GM19099 (cell line): ENCODE data around the gene FAM78A.
A peak's percentile ranks its signal among the peaks of the same experiment; 100 is the strongest.

Source experiments
- POLR2A ChIP-seq: IDR thresholded peaks from 3 replicates; pipeline ENCODE4 v1.6.1; 2011; ENCODE audit warnings: low read depth; ENCODE audit not compliant: insufficient read length; ENCODE audit errors: extremely low read depth

FAM78A gene

DNA sequence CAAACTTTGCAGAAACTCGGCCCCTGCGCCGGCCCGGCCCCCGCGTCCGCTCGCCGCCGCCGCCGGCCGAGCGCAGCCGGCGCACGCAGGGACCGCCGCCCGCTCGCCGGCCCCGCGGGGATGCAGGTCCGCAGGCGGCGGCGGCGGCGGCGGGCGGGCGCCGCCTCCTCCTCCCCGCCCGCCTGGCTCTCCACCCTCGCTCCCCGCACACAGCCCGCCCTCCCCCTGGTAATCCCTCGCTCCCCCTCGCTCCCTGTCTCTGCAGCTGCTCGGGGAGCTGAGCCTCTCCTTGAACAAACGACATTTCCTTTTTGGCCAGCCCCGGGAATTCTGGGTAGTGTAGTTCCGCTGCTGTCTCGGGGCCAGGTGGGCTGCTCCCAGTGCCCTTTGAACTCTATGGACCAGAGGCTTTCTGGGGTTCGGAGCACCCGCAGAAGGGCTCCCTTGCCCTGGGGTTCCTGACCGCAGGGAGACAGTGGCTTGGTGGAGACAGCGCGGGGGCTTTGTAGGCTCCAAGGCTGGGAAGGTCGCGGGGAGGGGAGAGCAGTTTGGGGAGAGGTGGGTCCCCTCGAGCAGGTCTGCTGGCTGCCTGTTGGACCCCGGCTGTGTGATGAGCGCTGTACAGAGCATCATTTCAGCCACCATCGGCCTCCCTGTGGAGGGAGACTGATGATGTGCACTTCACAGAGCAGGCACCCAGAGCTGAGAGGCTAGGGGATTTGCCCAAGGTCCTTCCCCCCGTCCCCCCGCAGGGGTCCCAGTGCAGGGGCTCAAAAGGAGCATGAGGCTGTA is 1.8 kb upstream of the FAM78A start:
- TF ChIP-seq POLR2A, result no peak

DNA sequence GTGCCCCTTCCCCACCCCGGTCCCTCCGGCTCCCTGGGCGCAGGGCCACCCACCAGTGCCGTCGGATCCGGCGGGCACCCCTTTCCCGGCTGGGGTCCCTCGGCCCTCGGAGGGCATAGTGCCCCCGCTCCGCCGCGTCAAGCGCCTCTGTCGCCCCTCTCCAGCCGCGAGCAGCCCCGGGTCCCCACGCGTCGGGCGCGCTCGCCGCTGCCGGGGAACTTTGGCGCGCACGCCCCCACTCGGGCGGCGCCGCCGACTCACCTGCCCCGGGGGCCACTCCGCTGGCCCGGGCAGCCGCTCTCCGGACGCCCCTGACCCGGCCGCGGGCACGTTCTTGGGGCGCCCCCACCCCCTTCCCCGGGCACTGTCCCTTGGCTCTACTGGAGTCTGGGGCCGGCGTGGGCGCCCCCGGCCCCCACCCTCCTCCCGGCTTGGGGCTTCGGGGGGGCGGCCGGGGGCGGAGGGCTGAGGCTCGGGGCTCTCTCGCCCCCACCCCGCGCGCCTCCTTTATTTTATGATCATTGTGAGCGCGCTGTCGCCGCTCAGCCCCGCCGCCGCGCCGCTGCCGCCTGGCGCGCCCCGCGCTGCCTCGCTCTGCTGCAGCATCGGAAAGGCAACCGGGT is 1.1 kb upstream of the FAM78A start:
- TF ChIP-seq POLR2A, result no peak

DNA sequence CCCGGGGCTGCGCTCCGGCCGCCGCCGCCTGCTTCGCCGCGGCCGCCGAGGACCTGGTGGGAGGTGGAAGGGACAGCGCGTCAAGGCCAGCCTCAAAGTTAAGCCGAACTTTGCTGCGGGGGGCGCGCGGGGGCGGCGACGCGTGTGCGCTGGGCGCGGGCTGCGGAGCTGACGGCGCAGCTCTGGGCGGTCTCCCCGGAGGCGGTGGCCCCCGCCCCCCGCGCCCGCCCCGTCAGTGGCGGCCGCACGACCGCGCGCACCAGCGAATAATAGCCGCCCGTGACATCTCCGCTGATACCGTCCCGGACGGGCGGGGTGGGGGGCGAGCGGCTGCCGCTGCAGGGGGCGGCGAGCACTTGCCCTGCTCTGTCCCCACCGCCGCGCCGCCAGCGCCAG is 579 bp upstream of the FAM78A start:
- TF ChIP-seq POLR2A, result no peak

DNA sequence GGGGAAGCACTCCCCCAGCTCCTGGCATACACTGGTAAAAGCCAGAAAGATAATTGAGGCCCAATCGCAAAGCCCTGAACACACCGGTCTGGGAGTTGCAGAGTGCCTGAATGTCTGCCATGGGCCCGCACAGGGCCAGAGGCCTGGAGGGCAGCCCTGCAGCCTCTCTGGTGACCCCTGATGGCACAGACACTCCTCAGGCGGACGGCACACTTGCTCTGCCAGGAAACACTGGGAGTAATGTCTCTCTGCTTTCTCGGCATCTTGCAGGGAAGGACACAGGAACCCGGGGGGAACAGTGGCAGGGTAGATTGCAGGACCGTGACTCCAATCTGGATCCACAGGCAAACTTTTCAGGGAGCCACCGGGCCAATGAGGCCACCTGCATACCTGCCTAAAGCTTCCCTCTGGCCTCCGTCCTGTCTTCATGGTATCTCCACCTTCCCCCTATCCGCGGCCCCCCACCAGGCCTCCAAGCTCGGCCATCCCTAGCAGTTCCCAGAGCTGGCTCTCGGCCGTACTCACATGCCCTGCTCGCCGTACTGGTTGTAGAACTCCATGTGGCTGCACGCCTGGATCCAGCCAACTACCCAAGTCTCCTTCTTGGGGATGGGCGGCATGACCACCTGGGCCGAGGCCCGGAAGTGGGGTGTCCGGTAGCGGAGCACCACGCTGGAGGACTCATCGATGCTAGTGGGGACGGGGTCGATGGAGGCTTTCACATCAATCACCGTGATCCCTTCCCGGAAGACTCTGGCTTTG is 797 bp downstream of the FAM78A start:
- no peak for TF ChIP-seq POLR2A

DNA sequence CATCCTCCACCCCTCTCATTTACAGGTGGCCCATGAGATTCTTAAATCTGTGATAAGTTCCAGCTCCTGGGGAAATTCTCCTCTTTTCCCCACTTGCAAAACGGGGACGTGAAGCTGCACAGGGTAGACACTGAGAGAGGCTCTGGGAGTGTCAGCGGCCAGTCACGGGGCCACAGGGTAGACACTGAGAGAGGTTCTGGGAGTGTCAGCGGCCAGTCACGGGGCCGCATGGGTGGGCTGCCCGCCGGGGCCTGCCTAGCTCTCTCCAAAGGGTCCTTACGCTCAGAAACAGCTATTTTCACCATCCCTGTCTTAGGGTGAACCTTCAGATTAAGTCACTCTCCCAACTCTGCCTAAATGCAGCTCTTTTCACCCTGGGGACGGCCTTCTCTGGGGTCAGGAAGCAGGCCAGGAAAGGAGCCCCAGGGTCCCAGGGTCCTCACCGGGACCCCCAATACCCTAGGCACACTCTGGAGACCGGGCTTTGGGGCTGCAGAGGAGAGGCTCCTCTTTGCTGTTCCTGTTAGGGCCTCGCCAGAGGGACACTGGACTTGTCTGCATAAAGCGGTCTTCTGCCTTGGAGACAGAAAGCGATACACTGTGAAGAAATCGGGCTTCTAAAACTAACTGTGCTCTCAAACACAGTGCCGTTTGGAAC is 1.5 kb downstream of the FAM78A start:
- peak; percentile 63 for TF ChIP-seq POLR2A

DNA sequence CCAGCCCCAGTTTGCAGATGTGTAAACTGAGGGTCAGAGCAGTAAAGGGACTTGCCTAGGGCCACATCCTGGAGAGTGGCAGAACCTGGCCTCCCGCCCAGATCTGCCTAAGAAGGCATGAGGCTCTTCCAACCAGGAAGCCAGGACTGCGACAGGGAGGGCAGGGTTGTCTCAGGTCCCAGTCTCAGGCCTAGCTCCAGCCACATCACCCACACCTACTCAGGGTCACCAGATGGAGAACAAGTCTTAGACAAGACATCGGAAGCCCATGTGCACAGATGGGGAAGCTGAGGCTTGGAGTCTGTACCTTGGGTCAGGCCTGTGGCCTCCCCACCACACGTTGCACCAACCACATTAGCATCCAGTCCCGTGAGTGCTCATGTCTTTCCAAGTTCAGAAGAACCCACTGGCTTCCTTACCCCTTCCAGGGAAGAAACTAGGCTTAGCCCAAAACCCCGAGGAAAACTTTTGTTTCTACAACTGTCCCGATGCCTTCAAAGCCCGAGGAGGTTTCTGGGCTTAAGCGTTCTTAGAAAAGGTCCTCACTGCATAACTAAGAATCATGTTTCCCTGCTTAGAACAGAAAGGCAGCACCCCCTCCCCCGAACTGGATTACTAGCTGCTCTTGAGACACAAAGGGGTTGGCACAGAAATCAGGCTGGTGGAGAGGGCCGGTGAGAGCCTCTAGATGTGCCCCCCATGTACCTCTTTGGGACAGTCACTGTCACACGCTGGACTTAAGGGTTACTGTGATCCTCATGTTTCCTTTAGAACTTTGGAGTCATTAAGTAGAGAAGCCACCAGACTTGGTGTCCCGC is 2.2 kb downstream of the FAM78A start:
- TF ChIP-seq POLR2A, result no peak

DNA sequence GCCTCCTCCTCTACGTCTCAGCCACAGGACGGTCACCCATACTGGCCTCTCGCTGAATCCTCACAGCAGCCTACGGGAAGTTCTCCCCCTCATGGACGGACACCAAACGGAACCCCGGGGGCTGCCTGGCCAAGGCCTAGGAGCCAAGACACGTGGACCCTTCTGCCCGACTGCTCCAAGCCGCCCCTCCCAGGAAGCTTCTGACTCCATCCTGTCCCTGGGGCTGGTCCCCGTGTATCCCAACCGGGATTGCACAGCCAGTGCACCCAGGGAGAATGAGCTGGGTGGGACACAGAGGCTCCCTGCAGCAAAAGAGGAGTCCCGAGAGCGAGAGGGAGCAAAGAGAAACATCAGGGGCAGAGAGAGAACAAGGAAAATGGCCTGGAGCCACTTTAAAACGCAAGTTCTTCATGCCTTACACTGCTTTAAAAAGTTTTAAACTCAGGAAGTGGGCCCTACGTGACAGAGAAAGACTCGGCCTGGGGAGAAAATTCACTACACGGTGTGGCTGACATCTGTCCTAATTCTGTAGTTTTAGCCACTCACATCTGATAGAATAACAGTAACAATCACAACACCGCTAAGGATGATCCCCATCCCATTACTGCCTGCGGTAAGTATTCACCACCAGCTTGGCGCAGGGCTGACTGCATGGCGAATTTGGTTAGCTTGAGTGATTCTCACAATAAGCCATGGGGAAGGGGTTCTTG is 3.0 kb downstream of the FAM78A start:
- no peak for TF ChIP-seq POLR2A

DNA sequence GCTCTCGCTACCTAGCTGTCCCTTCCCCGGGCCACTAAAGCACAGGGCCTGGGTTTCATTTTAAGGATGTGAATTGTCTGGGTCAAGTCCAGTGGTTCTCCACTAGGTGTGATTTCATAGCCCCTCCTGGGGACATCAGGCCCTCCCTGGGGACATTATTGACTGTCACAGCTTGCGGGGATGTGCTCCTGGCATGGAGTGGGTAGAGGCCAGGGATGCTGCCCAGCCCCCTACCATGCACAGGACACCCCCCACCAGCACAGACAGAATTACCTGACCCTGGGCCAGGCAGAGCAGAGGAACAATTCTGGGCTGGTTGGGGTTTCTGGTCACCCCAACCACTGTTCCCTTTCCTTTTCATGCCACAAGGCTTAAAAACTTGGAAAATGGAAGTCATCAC is 4.1 kb downstream of the FAM78A start:
- no peak for TF ChIP-seq POLR2A

DNA sequence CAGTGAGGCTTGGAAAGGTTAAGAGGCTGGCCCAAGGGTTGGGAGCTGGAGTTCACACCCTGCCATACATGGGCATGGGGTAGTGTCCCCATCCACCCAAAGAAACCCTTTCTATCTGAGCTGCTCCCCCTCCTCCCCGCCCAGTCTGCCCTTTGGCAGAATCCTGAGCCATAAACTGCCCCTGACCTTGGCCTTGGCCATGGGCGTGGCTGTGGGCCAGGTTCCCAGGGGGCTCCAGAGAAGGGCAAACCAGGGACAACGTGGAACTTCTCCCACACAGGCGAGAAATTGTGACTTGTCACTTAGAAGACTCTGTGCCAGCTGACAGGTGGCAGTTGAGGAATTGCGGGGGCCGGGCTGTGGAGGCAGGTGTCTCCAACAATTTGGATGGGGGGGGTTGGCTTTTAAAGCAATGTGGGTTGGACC is 4.8 kb downstream of the FAM78A start:
- TF ChIP-seq POLR2A, result no peak

DNA sequence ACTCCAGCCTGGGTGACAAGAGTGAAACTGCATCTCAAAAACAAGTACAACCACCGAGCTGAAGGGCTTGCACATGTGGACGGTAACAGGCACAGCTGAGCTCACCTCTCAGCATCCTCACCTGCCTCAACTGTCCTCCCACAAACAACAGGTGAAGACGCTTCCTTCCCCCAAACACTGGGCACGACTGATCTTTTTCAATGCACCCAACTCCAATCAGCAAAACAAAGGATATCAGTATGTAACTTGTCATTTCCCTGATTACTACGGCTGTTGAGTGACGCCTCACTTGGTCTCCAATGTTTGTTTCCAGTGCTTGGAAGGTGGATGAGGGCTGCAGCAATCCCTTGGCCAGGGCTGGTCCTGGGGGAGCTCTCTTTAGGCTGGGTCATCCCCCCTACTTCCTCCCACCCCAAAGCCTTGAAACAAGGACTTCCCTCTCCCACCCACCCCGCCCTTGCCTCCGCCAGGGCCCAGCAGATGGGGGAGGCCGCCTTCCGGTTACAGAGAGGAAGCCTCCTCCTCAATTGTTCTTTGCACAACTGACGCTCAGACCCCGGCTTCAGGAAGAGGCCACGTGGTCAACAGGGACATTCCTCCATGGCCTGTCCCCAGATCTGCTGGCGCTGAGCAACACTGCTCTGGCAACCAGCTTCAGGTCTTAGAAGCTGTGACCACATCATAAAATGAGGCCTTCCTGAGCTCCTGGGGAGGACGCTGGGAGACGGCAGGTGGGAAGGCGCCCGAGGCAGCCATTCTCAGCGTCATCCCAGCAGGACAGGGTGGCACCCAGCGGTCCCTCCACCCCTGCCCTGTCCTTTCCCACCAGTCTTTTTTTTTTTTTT is 5.9 kb downstream of the FAM78A start:
- TF ChIP-seq POLR2A, result peak; percentile 18

DNA sequence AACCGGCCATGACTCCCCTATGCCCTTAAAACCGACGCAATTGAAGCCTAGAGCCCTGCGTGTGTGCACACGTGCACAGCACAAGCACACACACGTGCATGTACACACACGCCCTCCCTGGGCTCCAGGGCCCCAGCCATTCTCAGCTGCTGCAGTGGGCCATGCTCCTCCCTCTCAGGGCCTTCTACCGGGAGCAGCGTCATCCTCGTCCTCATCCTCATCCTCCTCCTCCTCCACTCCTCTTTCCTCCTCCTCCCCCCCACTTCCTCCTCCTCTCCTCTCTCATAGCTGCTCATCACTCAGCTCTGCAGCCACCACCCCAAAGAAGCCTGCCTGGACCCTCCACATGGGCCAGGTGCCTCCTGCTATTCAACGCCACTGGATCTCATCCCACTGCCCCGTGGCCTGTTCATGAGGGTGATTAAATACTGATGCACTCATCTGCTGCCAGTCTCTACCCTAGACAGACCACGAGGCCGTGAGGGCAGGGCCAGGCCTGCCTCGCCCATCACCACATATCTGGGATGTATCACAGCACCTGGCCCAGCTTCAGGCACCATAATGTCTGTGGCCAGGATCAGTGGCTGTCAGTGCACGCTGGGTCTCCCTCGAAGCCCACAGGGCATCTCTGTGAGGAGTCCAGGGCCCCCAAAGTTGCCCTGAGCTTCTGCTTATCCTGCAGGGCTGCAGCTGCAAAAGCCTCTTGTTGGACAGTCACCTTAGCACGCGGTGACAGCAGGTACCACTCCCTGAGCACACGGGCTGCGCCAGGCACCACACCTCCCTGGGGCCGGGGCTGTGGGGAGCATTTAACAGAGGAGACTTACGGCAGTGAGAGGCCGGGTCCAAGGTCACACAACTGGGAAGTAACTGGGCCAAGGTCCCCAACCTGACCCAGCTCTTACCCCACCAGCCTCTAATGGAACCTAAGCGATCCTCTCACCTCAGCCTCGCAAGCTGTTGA is 9.8 kb downstream of the FAM78A start:
- no peak for TF ChIP-seq POLR2A

DNA sequence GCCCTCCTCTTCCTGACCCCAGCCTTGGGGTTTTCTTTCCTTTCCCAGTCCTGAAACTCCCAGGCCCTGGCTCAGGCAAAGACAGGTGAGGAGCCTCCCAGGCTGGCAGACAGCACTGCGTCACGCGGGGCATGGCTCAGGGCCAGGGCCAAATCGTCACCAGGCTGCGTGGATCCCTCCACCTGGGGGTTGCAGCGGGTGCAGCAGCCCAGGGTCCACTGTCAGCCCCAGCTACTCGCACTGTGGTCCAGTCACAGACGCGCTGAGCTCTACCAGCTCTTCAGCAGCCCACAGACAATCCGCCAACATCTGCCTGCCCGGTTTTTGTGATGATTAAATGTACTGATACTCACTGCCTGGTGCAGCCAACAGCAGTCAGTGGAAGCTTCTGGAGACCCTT is 12.1 kb downstream of the FAM78A start:
- no peak for TF ChIP-seq POLR2A
